ENCODE measurements around the gene CHEK1. TPM values are rescaled to one million over a fixed set of nuclear protein-coding genes. Genes with fewer than 3 reads are reported as not detected.

The CHEK1 gene
- total RNA-seq, 6 donors from 2014 or later, result 1.6 to 3.8 (median 2.7) TPM

DNA sequence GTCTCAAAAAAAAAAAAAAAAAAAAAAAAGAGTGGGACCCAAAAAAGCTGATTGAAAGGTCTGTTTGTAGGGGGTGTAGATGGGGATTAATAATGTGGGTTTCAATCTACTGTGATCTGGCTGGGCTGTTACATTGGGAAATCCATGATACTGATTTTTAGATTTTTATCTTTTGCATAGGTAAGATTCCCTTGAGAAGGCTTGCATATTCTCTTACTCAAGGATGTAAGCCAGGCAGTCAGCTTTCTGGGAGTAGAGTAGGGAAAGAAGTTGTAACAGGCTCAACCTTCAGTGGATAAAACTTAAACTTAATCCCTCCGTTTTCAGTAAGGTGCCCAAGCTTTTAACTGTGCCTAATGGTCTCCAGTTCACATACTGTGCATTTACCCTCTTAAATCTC is 1.9 kb upstream of the CHEK1 start:
- no peak for TF ChIP-seq EP300 (IDR thresholded peaks at IDR 0.05)
- TF ChIP-seq POLR2A (IDR thresholded peaks at IDR 0.05), result no peak
- no peak for TF ChIP-seq POLR2AphosphoS5 (IDR thresholded peaks at IDR 0.05)
- TF ChIP-seq CTCF (IDR thresholded peaks at IDR 0.05), result no peak
- Histone ChIP-seq H3K4me3 (no peak overlapping the region), H3K36me3 (peaks cover 15 to 42% (median 38%) of the 10 kb centered on the region in 4 donors), H3K27ac (no peak overlapping the region), H3K27me3 (no peaks in the 10 kb centered on the region), H3K9me3 (no peaks in the 10 kb centered on the region), H3K4me1 (peaks cover 11 to 19% (median 16%) of the 10 kb centered on the region in 4 donors)
- ATAC-seq (ENCODE audit: low FRiP score in 2 of 2), result no peak
- DNase-seq, result no peak
- 90% methylated on average over 1 of the region's 1 CpG for WGBS, 2 donors

DNA sequence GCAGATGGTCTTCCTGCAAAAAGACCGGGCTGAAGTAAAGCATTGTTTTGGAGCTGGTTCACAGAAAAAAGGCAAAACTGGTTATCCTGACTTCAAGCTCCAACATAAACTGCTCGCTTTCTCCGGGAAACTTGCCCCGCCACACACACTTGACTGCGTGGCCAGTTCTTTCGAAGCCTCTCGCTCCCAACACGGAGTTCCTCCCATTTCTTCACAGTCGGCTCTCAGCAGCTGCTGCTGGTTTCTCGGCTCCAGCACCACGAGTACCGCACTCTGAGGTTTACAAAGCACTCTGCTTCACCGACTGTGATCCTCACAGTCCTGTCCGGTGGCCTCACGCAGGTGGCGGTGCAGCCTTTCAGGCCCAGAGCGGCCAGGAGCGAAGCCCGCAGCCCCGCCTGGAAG is 264 bp downstream of the CHEK1 start:
- WGBS, 2 donors, result 1 to 3% methylated on average over 13 to 14 of the region's 20 CpGs
- Histone ChIP-seq H3K4me3 (peak overlapping the region; percentile 63 to 79 (median 70)), H3K27ac (peak overlapping the region; percentile 87 to 97 (median 91)), H3K4me1 (peaks cover 11 to 19% (median 16%) of the 10 kb centered on the region in 4 donors), H3K27me3 (no peaks in the 10 kb centered on the region), H3K36me3 (peaks cover 0 to 21% (median 16%) of the 10 kb centered on the region in 4 donors), H3K9me3 (no peaks in the 10 kb centered on the region)
- TF ChIP-seq POLR2A (IDR thresholded peaks at IDR 0.05) (no peak), POLR2AphosphoS5 (IDR thresholded peaks at IDR 0.05) (no peak), EP300 (IDR thresholded peaks at IDR 0.05) (no peak), CTCF (IDR thresholded peaks at IDR 0.05) (no peak)
- ATAC-seq (ENCODE audit: low FRiP score in 2 of 2) (peak in 1 of 2 donors; percentile 76), DNase-seq (no peak)

- 0 to 1% methylated on average over 27 to 33 of the region's 51 CpGs for WGBS, 2 donors
- DNase-seq, result peak; percentile 83 to 96
These were observed 796 bp downstream of the CHEK1 start for GRCh38 chr11:125625630-125626287.

DNA sequence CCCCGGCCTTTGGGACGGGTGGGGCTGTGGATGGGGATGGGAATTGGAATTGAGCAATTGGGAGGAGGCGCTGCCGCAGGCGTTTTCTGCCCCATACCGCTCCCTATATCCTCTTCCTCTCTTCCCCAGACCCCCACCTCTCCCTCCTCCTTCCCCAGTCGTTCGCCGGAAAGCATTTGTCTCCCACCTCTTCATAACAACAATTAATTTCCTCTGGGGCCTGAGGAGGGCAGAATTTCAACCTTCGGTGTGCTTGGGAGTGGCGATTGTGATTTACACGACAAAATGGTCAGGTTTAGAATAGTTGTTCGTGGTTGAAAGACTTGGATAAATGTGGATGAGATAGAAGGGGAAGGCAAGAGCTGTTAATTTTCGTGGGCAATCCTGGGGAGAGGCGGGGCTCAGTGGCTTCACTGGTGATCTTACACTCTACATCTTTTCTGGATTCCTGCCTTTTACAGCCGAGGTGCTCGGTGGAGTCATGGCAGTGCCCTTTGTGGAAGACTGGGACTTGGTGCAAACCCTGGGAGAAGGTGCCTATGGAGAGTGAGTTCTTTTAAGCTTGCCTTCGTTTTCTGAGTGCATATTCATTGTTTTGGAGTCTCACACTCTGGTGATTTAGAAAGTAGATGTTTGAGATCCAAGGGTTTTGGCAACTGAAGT is 1.5 kb downstream of the CHEK1 start:
- no peaks in the 10 kb centered on the region for H3K27me3 ChIP-seq
- H3K4me1 ChIP-seq, result peaks cover 11 to 19% (median 16%) of the 10 kb centered on the region in 4 donors
- ATAC-seq (ENCODE audit: low FRiP score in 2 of 2) (peak in 1 of 2 donors; percentile 17), DNase-seq (peak in 1 of 2 donors; percentile 82)
- peak overlapping the region; percentile 63 to 79 (median 70) for H3K4me3 ChIP-seq
- H3K9me3 ChIP-seq, result no peaks in the 10 kb centered on the region
- H3K27ac ChIP-seq, result peak overlapping the region; percentile 87 to 97 (median 91)
- TF ChIP-seq POLR2A (IDR thresholded peaks at IDR 0.05), result no peak
- no peak for TF ChIP-seq EP300 (IDR thresholded peaks at IDR 0.05)
- peak in 1 of 6 experiments; percentile 18 for TF ChIP-seq CTCF (IDR thresholded peaks at IDR 0.05)
- no peak for TF ChIP-seq POLR2AphosphoS5 (IDR thresholded peaks at IDR 0.05)
- 1 to 2% methylated on average over 18 of the region's 18 CpGs for WGBS, 2 donors
- peaks cover 0 to 9% (median 5%) of the 10 kb centered on the region in 4 donors for H3K36me3 ChIP-seq

More at GRCh38 chr11:125625630-125626287, 796 bp downstream of the CHEK1 start:
- ATAC-seq (ENCODE audit: low FRiP score in 2 of 2), result peak; percentile 96
- no peaks in the 10 kb centered on the region for H3K9me3 ChIP-seq
- peaks cover 0 to 15% (median 11%) of the 10 kb centered on the region in 4 donors for H3K36me3 ChIP-seq
- peaks cover 11 to 19% (median 16%) of the 10 kb centered on the region in 4 donors for H3K4me1 ChIP-seq
- peak; percentile 76 to 91 for TF ChIP-seq POLR2AphosphoS5 (IDR thresholded peaks at IDR 0.05)
- TF ChIP-seq POLR2A (IDR thresholded peaks at IDR 0.05), result peak in 3 of 4 donors; percentile 43 to 80 (median 53)
- TF ChIP-seq CTCF (IDR thresholded peaks at IDR 0.05), result peak in 1 of 6 experiments; percentile 19
- peak in 1 of 4 donors; percentile 35 for TF ChIP-seq EP300 (IDR thresholded peaks at IDR 0.05)
- peak overlapping the region; percentile 63 to 79 (median 70) for H3K4me3 ChIP-seq
- H3K27me3 ChIP-seq, result no peaks in the 10 kb centered on the region
- H3K27ac ChIP-seq, result peak overlapping the region; percentile 87 to 97 (median 91)

All from upper lobe of left lung (tissue), 6 donors.